Neural cell (in vitro differentiated cells): ENCODE measurements around the gene TACC2. TPM values are rescaled to one million over a fixed set of nuclear protein-coding genes. Genes with fewer than 3 reads are reported as not detected.

ENCODE experiments used
- H2AFZ ChIP-seq: fragments of 200-600, 300-800 bp; sonication (generic), shearing (Covaris generic); 2 replicates; pipeline ENCODE4 v1.6.0; 2014; ENCODE audit warnings: low read depth, mild to moderate bottlenecking, antibody characterized with exemption, low read length, moderate library complexity
- H3F3A ChIP-seq: fragments of 200-600 bp; shearing (Covaris generic); 2 replicates; pipeline ENCODE4 v1.6.1; 2016; ENCODE audit warnings: mild to moderate bottlenecking, moderate library complexity, mixed read lengths, antibody characterized with exemption, low read length; ENCODE audit not compliant: insufficient read depth, poor library complexity, severe bottlenecking
- H3K27ac ChIP-seq: fragments of 200-600, 300-800 bp; sonication (generic), shearing (Covaris generic); 2 replicates; pipeline ENCODE4 v1.5.1; 2014; ENCODE audit warnings: mild to moderate bottlenecking, low read length, moderate library complexity
- H3K27me3 ChIP-seq: fragments of 300-800, 200-600 bp; sonication (generic), shearing (Covaris generic); 2 replicates; pipeline ENCODE4 v1.6.0; 2014; ENCODE audit warnings: mild to moderate bottlenecking, low read depth, low read length, moderate library complexity; ENCODE audit not compliant: insufficient read depth
- H3K36me3 ChIP-seq: fragments of 300-800, 200-600 bp; sonication (generic), shearing (Covaris generic); 2 replicates; pipeline ENCODE4 v1.5.1; 2014; ENCODE audit warnings: mild to moderate bottlenecking, antibody characterized with exemption, low read length, moderate library complexity; ENCODE audit not compliant: insufficient read depth
- H3K4me2 ChIP-seq: fragments of 300-800, 200-600 bp; sonication (generic), shearing (Covaris generic); 2 replicates; pipeline ENCODE4 v1.6.0; 2014; ENCODE audit warnings: mild to moderate bottlenecking, low read length
- H3K4me3 ChIP-seq: fragments of 300-800, 200-600 bp; sonication (generic), shearing (Covaris generic); 2 replicates; pipeline ENCODE4 v1.5.1; 2014; ENCODE audit warnings: mild to moderate bottlenecking, low read length, moderate library complexity
- H3K79me2 ChIP-seq: fragments of 200-600 bp; shearing (Covaris generic); replicated peaks from 2 replicates; pipeline ENCODE4 v1.6.0; 2014; ENCODE audit warnings: mild to moderate bottlenecking, low read length, moderate library complexity; ENCODE audit not compliant: insufficient read depth
- H3K9ac ChIP-seq: fragments of 300-800, 200-600 bp; sonication (generic), shearing (Covaris generic); 2 replicates; pipeline ENCODE4 v1.6.1; 2016; ENCODE audit warnings: mild to moderate bottlenecking, low read length, mixed read lengths
- H3K9me2 ChIP-seq: fragments of 200-600 bp; shearing (Covaris generic); 2 replicates; pipeline ENCODE4 v1.6.1; 2016; ENCODE audit warnings: mild to moderate bottlenecking, low read length, mixed read lengths; ENCODE audit not compliant: insufficient read depth
- H3K9me3 ChIP-seq: fragments of 200-600, 300-800 bp; sonication (generic), shearing (Covaris generic); 2 replicates; pipeline ENCODE4 v1.6.1; 2016; ENCODE audit warnings: mild to moderate bottlenecking, mixed run types, low read length, moderate library complexity, mixed read lengths
- H4K20me1 ChIP-seq: fragments of 200-600 bp; shearing (Covaris generic); 2 replicates; pipeline ENCODE4 v1.6.1; 2016; ENCODE audit warnings: mild to moderate bottlenecking, mixed run types; ENCODE audit not compliant: insufficient read depth
- CTCF ChIP-seq: fragments of 450-650 bp; IDR thresholded peaks from 2 replicates; pipeline ENCODE4 v1.5.1; 2014; ENCODE audit warnings: antibody characterized with exemption, mild to moderate bottlenecking, moderate library complexity; ENCODE audit not compliant: poor library complexity, severe bottlenecking
- EP300 ChIP-seq: fragments of 450-650 bp; conservative IDR thresholded peaks from 2 replicates; pipeline ENCODE4 v1.6.1; 2014; ENCODE audit warnings: antibody characterized with exemption, mild to moderate bottlenecking, moderate library complexity; ENCODE audit not compliant: poor library complexity, severe bottlenecking
- EZH2 ChIP-seq: fragments of 200-600, 300-800 bp; shearing (Covaris generic), sonication (generic); IDR thresholded peaks from 2 replicates; pipeline ENCODE4 v1.6.1; 2014; ENCODE audit warnings: antibody characterized with exemption, low read length, borderline replicate concordance, mild to moderate bottlenecking; ENCODE audit not compliant: insufficient read depth, poor library complexity, severe bottlenecking
- MXI1 ChIP-seq: fragments of 450-650 bp; conservative IDR thresholded peaks from 2 replicates; pipeline ENCODE4 v1.6.1; 2014; ENCODE audit warnings: antibody characterized with exemption, mild to moderate bottlenecking; ENCODE audit not compliant: poor library complexity, severe bottlenecking
- POLR2AphosphoS5 ChIP-seq: IDR thresholded peaks from 2 replicates; pipeline ENCODE4 v1.6.1; 2012
- RAD21 ChIP-seq: fragments of 450-650 bp; conservative IDR thresholded peaks from 2 replicates; pipeline ENCODE4 v1.6.1; 2014; ENCODE audit warnings: antibody characterized with exemption, mild to moderate bottlenecking, moderate library complexity
- REST ChIP-seq: IDR thresholded peaks from 2 replicates; pipeline ENCODE4 v1.6.1; 2012; ENCODE audit warnings: borderline replicate concordance
- SMC3 ChIP-seq: fragments of 450-650 bp; conservative IDR thresholded peaks from 2 replicates; pipeline ENCODE4 v1.6.1; 2014; ENCODE audit warnings: antibody characterized with exemption, mild to moderate bottlenecking, moderate library complexity; ENCODE audit not compliant: poor library complexity
- TAF1 ChIP-seq: IDR thresholded peaks from 2 replicates; pipeline ENCODE4 v1.6.1; 2012; ENCODE audit warnings: low read depth
- polyA plus RNA-seq: library from polyadenylated mRNA; depleted of rRNA; stranded (reverse); fragments of >200 nt; gene quantifications from 2 replicates; pipeline ENCODE4 v1.2.3, GENCODE V29; 2014

TACC2 gene
- polyA plus RNA-seq, 1 donor from 2014 or later, result 17.6 TPM

GRCh38 chr10:122140941-122141623 lies 152.1 kb downstream of the TACC2 start:
- H2AFZ ChIP-seq, result no peak overlapping the region
- no peaks in the 10 kb centered on the region for H3F3A ChIP-seq
- no peaks in the 10 kb centered on the region for H3K79me2 ChIP-seq
- H3K4me2 ChIP-seq, result no peak overlapping the region
- no peaks in the 10 kb centered on the region for H3K9me2 ChIP-seq
- no peak overlapping the region for H3K9ac ChIP-seq
- H3K27me3 ChIP-seq, result no peaks in the 10 kb centered on the region
- H3K27ac ChIP-seq, result no peak overlapping the region
- no peaks in the 10 kb centered on the region for H4K20me1 ChIP-seq
- no peak overlapping the region for H3K4me3 ChIP-seq
- H3K36me3 ChIP-seq, result no peaks in the 10 kb centered on the region
- TF ChIP-seq RAD21 (no peak), EP300 (no peak), MXI1 (no peak), SMC3 (no peak), CTCF (no peak)
- H3K9me3 ChIP-seq, result peaks cover 3% of the 10 kb centered on the region

- no peaks in the 10 kb centered on the region for H3K79me2 ChIP-seq
- H3K4me2 ChIP-seq, result no peak overlapping the region
- H3K9ac ChIP-seq, result no peak overlapping the region
- H3K27me3 ChIP-seq, result no peaks in the 10 kb centered on the region
- H3K9me3 ChIP-seq, result peaks cover 3% of the 10 kb centered on the region
- H3K36me3 ChIP-seq, result no peaks in the 10 kb centered on the region
- H3K27ac ChIP-seq, result no peak overlapping the region
- H3K9me2 ChIP-seq, result no peaks in the 10 kb centered on the region
- no peak overlapping the region for H2AFZ ChIP-seq
- H3F3A ChIP-seq, result no peaks in the 10 kb centered on the region
- H4K20me1 ChIP-seq, result no peaks in the 10 kb centered on the region
- no peak for TF ChIP-seq REST
- TF ChIP-seq POLR2AphosphoS5, result no peak
- TF ChIP-seq TAF1, result no peak
- no peak for TF ChIP-seq SMC3
- no peak for TF ChIP-seq RAD21
- no peak for TF ChIP-seq CTCF
- no peak for TF ChIP-seq EP300
- TF ChIP-seq MXI1, result no peak
- TF ChIP-seq EZH2, result no peak
- no peak overlapping the region for H3K4me3 ChIP-seq
Observed at GRCh38 chr10:122141821-122142640, 153.1 kb downstream of the TACC2 start.
